DND-41 (cell line): ENCODE results near the gene PLXNA3.
A peak's percentile ranks its signal among the peaks of the same experiment; 100 is the strongest.

ENCODE experiments used
- ATAC-seq: fragments of 200-7000 bp; cut with Tn5 transposase; 3 replicates; pipeline ENCODE4 v1.9.1; 2021; ENCODE audit warnings: low read depth; ENCODE audit not compliant: insufficient read depth
- DNase-seq: peaks from one replicate; pipeline ENCODE4 v3.0.0-alpha.2; 2020
- H2AFZ ChIP-seq: 2 replicates; pipeline ENCODE4 v1.6.0; 2012; ENCODE audit warnings: low read depth, low read length
- H3K27ac ChIP-seq: 2 replicates; pipeline ENCODE4 v1.5.1; 2012; ENCODE audit warnings: low read length, inconsistent platforms
- H3K27me3 ChIP-seq: fragments of 200-600 bp; sonication (generic); 2 replicates; pipeline ENCODE4 v1.6.0; 2012; ENCODE audit warnings: low read length, mild to moderate bottlenecking, inconsistent platforms; ENCODE audit not compliant: insufficient read depth, poor library complexity
- H3K36me3 ChIP-seq: 2 replicates; pipeline ENCODE4 v1.5.1; 2012; ENCODE audit warnings: low read length, inconsistent platforms; ENCODE audit not compliant: insufficient read depth
- H3K4me1 ChIP-seq: 2 replicates; pipeline ENCODE4 v1.5.1; 2012; ENCODE audit warnings: mild to moderate bottlenecking, low read length; ENCODE audit not compliant: insufficient read depth
- H3K4me2 ChIP-seq: 2 replicates; pipeline ENCODE4 v1.6.0; 2012; ENCODE audit warnings: mild to moderate bottlenecking, moderate library complexity, low read length, inconsistent platforms; ENCODE audit not compliant: insufficient read depth
- H3K4me3 ChIP-seq, 2 experiments: fragments of 200-600 bp in 1 of 2; shearing (Covaris generic) in 1 of 2; 2 replicates each; pipeline ENCODE4 v1.5.1; 2012 to 2016; ENCODE audit warnings: inconsistent platforms in 2 of 2, low read length in 2 of 2, mild to moderate bottlenecking in 2 of 2, low read depth in 1 of 2, moderate library complexity in 1 of 2
- H3K79me2 ChIP-seq: 2 replicates; pipeline ENCODE4 v1.6.0; 2012; ENCODE audit warnings: low read length, inconsistent platforms; ENCODE audit not compliant: insufficient read depth
- H3K9ac ChIP-seq: 2 replicates; pipeline ENCODE4 v1.6.0; 2012; ENCODE audit warnings: low read depth, mild to moderate bottlenecking, inconsistent platforms, low read length, moderate library complexity
- H3K9me3 ChIP-seq: 2 replicates; pipeline ENCODE4 v1.5.1; 2012; ENCODE audit warnings: low read length, moderate library complexity, mild to moderate bottlenecking, inconsistent platforms; ENCODE audit not compliant: insufficient read depth, severe bottlenecking
- H4K20me1 ChIP-seq: 2 replicates; pipeline ENCODE4 v1.6.0; 2012; ENCODE audit warnings: low read length; ENCODE audit not compliant: insufficient read depth
- EZH2 ChIP-seq: IDR thresholded peaks from 3 replicates; pipeline ENCODE4 v1.6.1; 2012; ENCODE audit warnings: borderline replicate concordance, low read depth, mild to moderate bottlenecking, moderate library complexity, low read length, inconsistent platforms; ENCODE audit not compliant: severe bottlenecking
- TF ChIP-seq, protein P1 (sequence below): IDR thresholded peaks from 2 replicates; pipeline ENCODE4 v1.5.1; 2012; ENCODE audit warnings: borderline replicate concordance, low read length, moderate library complexity, mild to moderate bottlenecking; ENCODE audit not compliant: poor library complexity, severe bottlenecking; ENCODE audit errors: extremely low read depth

Gene PLXNA3

DNA sequence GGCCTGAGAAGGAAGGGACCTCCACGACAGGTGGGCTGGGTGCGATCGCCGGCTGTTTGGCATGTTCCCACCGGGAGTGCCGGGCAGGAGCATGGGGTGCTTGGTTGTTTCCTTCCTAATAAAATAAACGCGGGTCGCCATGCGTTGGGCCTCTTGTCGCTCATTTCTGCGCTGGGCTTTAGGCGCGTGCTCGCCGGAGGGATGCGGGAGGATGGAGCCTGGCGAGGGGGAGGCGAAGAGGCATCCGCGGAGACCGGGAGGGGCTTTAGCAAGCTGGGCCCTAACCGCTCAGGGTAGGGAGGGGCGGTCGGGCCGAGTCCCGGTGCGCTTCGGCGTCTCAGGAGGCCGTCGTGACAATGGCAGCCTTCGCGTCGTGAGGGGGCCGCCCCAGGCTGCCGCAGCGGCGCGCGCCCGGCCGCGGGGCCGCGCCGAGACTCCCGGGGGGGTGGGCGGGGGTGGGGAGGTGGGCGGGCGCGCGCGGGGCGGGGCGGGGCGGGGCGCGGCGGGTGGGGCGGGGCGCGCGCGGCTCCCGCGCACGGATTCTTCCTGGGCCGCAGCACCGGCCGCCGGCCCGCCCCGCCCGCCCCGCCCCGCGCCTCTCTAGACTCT, 21.6 kb upstream of the PLXNA3 start:
- ATAC-seq (peak; percentile 72), DNase-seq (peak; percentile 60)
- Histone ChIP-seq H3K9ac (peak overlapping the region; percentile 67), H3K9me3 (no peaks in the 10 kb centered on the region), H3K4me1 (peaks cover 27% of the 10 kb centered on the region), H3K79me2 (peaks cover 31% of the 10 kb centered on the region), H3K36me3 (peaks cover 75% of the 10 kb centered on the region), H2AFZ (peak overlapping the region; percentile 68), H3K27ac (peak overlapping the region; percentile 74), H4K20me1 (peaks cover 28% of the 10 kb centered on the region), H3K27me3 (no peaks in the 10 kb centered on the region), H3K4me3 (peak overlapping the region in 1 of 2 experiments; percentile 73; a peak in 3 of 4 replicates), H3K4me2 (peak overlapping the region; percentile 91)
- TF ChIP-seq, protein P1, sequence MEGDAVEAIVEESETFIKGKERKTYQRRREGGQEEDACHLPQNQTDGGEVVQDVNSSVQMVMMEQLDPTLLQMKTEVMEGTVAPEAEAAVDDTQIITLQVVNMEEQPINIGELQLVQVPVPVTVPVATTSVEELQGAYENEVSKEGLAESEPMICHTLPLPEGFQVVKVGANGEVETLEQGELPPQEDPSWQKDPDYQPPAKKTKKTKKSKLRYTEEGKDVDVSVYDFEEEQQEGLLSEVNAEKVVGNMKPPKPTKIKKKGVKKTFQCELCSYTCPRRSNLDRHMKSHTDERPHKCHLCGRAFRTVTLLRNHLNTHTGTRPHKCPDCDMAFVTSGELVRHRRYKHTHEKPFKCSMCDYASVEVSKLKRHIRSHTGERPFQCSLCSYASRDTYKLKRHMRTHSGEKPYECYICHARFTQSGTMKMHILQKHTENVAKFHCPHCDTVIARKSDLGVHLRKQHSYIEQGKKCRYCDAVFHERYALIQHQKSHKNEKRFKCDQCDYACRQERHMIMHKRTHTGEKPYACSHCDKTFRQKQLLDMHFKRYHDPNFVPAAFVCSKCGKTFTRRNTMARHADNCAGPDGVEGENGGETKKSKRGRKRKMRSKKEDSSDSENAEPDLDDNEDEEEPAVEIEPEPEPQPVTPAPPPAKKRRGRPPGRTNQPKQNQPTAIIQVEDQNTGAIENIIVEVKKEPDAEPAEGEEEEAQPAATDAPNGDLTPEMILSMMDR, result no peak
- no peak for TF ChIP-seq EZH2

DNA sequence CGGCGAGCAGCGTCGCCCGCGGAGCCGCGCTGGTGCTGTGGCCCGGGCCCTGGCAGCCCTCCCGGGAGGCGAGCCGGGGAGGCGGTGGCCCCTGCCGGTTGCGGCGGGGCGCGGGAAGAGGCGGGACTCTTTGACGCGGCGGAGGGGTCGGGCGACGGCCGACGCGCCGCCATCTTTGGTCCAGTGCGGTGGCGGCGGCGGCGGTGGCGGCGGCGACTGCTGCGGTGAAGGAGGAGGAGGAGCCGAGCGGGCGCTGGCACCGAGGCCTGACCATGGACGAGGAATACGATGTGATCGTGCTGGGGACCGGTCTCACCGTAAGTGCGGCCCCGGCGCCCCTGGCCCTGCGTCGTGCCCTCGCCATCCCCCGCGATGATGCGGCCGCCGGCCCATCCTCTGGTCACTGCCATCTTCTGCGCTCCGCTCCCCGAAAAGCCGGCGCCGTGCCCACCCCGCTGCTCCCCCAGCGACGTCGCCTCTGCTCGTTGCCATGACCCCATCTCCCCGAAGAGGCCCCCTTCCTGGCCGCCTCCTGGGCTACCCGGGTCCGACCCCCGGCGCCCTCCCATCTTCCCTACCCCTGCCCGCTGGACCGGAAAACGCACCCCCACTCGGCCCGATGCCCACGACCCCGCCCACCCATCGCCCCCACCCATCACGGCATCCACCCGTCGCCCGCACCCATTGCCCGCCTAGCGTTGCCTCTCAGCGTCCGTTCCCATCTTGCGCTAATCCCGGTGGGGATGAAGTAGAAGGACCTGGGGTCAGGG, 20.9 kb upstream of the PLXNA3 start, which contains the start of gene GDI1:
TSS of gene GDI1 (plus strand) at position 172 of the 770 bp plus-strand sequence. CDS start at position 273, 101 bp downstream.
- peak within 1 kb of the TSS; percentile 68 for H2AFZ ChIP-seq
- no peaks in the 10 kb centered on the region for H3K27me3 ChIP-seq
- TF ChIP-seq, protein P1, result no peak
- no peak for TF ChIP-seq EZH2
- H3K27ac ChIP-seq, result peak within 1 kb of the TSS; percentile 74
- peak within 1 kb of the TSS; percentile 67 for H3K9ac ChIP-seq
- no peaks in the 10 kb centered on the region for H3K9me3 ChIP-seq
- H4K20me1 ChIP-seq, result peaks cover 28% of the 10 kb centered on the region
- H3K4me1 ChIP-seq, result peaks cover 27% of the 10 kb centered on the region
- peak; percentile 56 for DNase-seq
- H3K79me2 ChIP-seq, result peaks cover 31% of the 10 kb centered on the region
- peak within 1 kb of the TSS; percentile 91 for H3K4me2 ChIP-seq
- H3K4me3 ChIP-seq, result peak within 1 kb of the TSS; percentile 33 to 73; a peak in 3 of 4 replicates
- peak; percentile 57 for ATAC-seq
- H3K36me3 ChIP-seq, result peaks cover 76% of the 10 kb centered on the region

DNA sequence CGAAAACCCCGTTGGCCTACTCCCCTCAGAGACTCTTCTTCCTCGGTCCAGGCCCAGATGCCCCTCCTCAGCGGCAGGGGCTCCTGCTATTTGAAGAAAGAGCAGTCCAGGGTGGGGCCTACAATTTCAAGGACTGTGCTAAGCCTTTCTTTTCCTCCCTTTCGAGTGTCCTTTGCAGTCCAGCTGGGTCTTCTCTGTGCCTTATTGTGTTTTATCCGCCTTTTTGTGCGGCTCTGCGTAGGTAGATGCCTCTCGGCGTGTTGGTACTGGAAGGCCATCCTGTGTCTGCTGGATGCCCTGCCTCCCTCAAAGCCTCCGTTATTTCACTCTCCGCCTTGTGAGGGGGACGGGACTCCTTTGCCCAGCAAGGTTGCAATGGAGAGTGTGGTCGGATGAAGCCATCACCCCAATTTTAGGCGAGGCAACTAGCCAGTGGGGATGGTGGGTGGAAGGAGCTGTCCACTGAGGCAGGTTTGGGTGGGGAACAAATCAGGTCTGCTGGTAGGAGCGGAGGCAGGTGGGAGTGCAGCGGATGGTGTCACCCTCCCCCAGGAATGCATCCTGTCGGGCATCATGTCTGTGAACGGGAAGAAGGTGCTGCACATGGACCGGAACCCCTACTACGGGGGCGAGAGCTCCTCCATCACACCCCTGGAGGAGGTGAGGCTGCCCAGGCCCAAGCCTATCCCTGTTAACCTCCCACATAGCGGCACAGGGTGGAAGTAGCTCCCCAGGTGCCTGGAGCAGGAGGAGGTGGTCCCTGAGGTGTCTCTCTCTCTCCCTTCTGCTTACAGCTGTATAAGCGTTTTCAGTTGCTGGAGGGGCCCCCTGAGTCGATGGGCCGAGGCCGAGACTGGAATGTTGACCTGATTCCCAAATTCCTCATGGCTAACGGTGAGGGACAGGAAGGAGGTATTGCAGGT, 19.8 kb upstream of the PLXNA3 start:
- peaks cover 71% of the 10 kb centered on the region for H3K36me3 ChIP-seq

More for the DNA sequence above, 19.8 kb upstream of the PLXNA3 start:
- Histone ChIP-seq H3K4me1 (peaks cover 30% of the 10 kb centered on the region), H3K79me2 (peaks cover 31% of the 10 kb centered on the region), H3K9ac (peak overlapping the region; percentile 67), H3K27ac (peak overlapping the region; percentile 56), H2AFZ (no peak overlapping the region), H3K4me2 (peak overlapping the region; percentile 91), H3K27me3 (no peaks in the 10 kb centered on the region), H4K20me1 (peaks cover 28% of the 10 kb centered on the region), H3K4me3 (peak overlapping the region; percentile 33 to 73; a peak in 3 of 4 replicates), H3K9me3 (no peaks in the 10 kb centered on the region)
- TF ChIP-seq, protein P1, result no peak
- TF ChIP-seq EZH2, result no peak
- no peak for ATAC-seq
- DNase-seq, result no peak
